NCI-H1048 (cell line): ENCODE results near the gene PABPN1.
"Not testable (repeated sequence)": the region's sequence is repeated elsewhere in the genome, so short reads cannot be mapped to it uniquely, and the experiment has no call there.

Experiments used
- DNase-seq: peaks from one replicate; lab custom pipeline; 2025; lab: John Stamatoyannopoulos, UW

Gene PABPN1, protein sequence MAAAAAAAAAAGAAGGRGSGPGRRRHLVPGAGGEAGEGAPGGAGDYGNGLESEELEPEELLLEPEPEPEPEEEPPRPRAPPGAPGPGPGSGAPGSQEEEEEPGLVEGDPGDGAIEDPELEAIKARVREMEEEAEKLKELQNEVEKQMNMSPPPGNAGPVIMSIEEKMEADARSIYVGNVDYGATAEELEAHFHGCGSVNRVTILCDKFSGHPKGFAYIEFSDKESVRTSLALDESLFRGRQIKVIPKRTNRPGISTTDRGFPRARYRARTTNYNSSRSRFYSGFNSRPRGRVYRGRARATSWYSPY

GRCh38 chr14:23320584-23321571 lies at the start of gene PABPN1:
PABPN1 (plus strand) TSS chr14:23321457; CDS start chr14:23321470, 13 bp downstream.
- DNase-seq = peak; percentile 98

- DNase-seq = no peak
Measured at GRCh38 chr14:23275412-23275811, 45.8 kb upstream of the PABPN1 start.

- DNase-seq = no peak
Measured at GRCh38 chr14:23277189-23277588, 44.1 kb upstream of the PABPN1 start.

- DNase-seq = not testable (repeated sequence)
Measured at GRCh38 chr14:23277928-23278327, 43.3 kb upstream of the PABPN1 start.

- no peak for DNase-seq
Measured at GRCh38 chr14:23281247-23281646, 40.0 kb upstream of the PABPN1 start.

- no peak for DNase-seq
Measured at GRCh38 chr14:23284654-23285529, 36.4 kb upstream of the PABPN1 start.

DNA sequence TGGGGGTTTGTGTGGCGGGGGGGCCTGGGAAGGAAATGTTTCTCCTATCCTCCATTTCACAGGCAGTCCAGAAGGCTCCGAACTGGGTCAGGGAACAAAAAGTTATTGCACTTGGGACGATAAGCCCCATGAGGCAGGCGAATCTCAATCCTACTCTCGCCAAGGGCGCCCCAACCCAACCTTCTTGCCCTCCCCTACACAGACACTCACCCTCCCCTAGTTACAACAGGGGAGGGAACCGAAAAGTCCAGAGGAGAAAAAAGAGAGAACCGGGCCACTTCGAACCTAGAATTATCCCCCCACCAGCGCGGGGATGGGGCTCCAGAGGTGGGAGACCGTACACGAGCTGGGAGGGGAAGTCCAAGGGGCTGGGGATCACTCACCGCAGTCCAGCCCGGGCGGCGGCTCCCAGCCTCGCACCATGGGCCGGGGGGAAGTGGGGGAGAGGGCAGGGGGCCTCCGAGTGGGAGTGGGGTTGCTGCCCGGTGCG lies 35.7 kb upstream of the PABPN1 start:
- no peak for DNase-seq

GRCh38 chr14:23286020-23286901 lies 35.0 kb upstream of the PABPN1 start, which contains the start of gene HOMEZ:
HOMEZ (minus strand) TSS chr14:23286132; CDS start chr14:23285952, 180 bp downstream.
- peak; percentile 91 for DNase-seq

GRCh38 chr14:23286902-23287479 lies 34.3 kb upstream of the PABPN1 start:
- DNase-seq = no peak

DNA sequence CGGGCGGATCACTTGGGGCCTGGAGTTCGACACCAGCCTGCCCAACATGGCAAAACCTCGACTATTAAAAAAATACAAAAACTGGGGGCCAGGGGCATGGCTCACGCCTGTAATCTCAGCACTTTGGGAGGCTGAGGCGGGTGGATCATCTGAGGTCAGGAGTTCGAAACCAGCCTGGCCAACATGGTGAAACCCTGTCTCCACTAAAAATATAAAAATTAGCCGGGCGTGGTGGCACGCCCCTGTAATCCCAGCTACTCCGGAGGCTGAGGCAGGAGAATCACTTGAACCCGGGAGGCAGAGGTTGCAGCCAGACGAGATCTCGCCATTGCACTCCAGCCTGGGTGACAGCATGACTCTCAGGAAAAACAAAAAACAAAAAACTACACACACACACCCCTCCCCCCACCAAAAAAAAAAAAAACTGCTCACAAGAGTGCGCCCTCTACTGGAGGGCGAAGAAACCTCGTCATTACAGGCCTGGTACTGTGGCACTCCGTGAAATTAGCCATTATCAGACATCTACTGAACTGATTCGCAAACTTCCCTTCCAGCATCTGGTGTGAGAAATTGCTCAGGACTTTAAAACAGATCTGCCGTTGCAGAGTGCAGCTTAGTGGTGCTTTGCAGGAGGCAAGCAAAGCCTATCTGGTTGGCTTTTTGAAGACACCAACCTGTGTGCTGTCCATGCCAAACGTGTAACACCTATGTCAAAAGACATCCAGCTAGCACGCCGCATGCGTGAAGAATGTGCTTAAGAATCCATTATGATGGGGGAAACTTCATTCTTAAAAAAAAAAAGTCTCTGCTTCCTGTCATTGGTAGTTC lies 26.3 kb upstream of the PABPN1 start:
- DNase-seq = no peak

DNA sequence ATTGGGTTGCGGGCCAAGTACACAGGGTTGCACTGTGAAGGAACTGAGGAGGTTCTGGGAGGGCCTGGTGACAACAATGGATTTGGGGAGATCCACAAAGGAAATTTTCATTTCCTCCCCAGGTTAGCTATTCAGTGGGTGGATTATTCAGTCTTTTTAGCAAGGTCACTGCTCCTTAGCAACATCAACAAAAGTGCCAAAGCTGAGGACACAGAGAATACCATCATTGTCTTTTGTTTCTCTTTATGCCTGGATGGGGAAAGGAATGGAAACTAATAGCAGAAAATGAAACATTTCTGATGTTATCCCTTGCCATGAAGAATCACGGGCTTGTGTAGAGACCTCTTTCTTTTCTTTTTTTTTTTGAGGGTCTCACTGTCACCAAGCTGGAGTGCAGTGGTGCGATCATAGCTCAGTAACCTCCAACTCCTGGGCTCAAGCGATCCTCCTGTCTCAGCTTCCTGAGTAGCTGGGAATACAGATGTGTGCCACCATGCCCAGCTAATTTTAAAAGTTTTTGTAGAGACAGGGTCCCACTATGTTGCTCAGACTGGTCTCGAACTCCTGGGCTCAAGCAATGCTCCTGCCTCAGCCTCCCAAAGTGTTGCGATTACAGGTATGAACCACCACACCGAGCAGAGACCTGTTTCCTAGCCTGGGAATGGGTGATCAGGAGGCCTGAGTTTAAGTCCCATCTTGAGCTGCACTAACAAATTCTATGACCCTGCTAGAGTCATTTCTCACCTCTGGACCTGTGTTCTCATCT lies 25.1 kb upstream of the PABPN1 start:
- DNase-seq = no peak

- DNase-seq = no peak
Measured at GRCh38 chr14:23297096-23297495, 24.2 kb upstream of the PABPN1 start.

DNA sequence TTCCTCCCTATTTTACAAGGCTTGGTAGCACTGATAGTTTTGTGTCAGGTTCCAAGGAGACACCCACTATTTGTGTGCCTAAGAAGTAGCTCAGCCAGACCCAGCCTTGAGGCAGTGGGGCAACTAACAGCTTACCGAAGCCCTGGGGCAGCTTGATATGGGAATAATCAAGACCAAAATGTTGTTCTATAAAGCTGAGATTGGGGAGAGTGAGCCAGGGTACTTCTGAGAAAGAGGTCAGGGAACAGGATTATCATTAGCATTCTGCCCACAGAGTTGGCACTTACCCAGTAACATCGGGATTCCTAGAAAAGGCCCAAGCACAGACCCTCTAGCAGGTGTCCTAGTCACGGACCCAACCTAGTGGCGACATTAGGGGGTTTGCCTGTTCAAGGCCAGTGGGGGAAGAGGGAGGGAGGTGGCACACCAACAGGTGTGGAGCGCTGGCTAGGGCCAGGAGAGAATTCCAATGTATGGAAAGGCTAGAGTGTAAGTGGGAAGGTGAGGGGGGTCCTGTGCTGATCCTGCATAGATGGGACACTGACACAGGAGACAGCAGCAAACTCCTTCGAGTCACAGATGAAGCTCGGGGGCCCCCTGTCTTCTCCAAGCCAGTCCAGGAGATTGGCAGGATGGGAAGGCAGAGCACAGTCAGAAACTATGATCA lies 23.5 kb upstream of the PABPN1 start:
- DNase-seq = no peak

DNA sequence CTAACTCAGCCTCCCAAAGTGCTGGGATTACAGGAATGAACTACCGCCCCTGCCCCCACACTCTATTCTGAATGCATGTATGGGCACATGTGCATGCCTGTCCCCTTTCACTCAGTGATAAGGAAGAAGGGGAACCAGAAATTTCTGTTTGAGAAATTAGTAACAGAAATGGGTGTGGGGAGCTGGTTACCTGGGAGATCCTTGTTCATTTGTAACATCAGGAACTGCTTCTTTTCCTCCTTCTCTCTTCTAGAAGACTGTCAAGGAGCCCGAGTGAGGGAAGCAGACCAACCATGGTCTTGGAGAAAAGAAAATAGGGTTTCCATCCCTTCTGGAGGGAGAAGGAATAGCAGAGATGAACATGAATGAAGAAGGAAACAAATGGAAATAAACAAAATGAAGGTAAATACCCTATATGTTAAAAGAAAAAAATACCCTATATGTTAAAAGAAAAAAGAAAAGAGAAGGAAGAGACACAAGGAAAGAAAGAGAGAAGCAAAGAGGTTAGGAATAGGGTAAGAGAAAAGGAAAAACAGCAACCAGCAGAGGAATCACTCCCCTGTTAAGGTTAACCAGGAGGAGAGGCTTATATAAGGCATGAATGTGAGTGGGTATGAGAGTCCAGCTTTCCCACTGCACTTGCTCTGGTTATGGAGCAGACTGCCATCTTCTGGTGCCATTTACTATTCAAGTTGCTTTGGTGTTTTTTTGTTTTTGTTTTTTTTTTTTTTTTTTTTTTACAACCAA lies 21.9 kb upstream of the PABPN1 start:
- DNase-seq = no peak

DNA sequence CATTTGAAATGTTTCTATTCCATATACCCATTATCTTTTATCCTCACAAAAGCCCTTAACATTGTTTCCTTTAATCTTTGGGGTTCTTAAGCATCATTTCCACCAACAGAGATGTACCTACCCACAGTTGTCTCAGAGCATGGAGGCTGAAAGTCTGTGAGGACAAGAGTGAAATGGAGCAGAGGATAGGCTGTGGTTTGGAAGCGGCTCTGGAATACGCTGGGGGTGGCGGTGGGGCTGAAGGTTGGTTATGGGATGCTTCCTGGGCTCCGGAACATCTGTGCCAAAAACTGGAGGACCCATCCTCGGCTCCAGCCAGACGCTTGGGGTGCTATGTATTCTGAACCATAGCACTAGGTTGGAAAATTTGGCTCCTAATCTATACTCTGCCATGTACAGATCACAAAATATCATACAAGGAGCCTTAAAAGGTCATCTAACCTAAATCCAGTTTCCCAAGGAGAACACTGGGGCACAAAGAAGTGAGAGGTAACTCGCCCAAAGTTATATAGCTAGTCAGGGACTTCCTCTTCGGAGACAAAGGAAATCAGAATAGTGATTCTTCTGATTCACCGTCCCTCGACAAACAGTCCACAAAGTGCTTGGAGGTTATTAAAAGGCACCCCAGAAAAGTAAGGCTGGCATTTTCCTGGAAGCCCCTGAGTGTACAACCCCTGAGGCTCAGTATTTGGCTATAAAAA lies 21.1 kb upstream of the PABPN1 start:
- DNase-seq = no peak

DNA sequence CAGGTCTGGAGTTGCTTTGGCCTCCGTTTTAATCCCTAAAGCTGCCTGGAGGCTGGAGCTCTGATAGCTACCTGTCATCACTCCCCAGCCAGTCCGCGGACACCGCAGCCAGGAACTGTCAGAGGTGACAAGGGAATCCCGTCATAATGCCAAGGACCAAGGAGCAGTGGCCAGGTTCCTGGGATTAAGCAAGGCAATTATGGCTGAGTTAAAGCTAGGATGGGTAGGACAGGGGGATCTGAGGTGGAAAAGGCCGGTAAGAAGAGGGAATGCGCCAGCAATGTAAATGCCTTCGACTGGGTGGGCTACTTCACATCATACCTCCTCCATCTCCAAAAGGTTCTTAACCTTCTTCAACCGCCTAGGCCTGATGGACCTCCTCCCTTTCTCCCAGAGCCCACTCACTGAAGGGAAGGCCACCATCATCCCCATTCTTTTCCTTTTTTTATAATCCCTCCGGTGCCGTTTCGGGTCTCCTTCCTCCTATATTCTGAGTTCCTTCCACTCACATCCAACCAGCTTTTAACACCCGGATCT lies 20.5 kb upstream of the PABPN1 start:
- DNase-seq = no peak
